ENCODE measurements around the gene KCNK6.
A peak's percentile ranks its signal among the peaks of the same experiment; 100 is the strongest.
"Not testable (repeated sequence)": the region's sequence is repeated elsewhere in the genome, so short reads cannot be mapped to it uniquely, and the experiment has no call there.

The KCNK6 gene

GRCh38 chr19:38362946-38363688 is 43.5 kb downstream of the KCNK6 start:
- DNase-seq = not testable (repeated sequence)

GRCh38 chr19:38367041-38367440 is 47.4 kb downstream of the KCNK6 start:
- DNase-seq = no peak

GRCh38 chr19:38369584-38369983 is 49.9 kb downstream of the KCNK6 start:
- DNase-seq = no peak

GRCh38 chr19:38370299-38370698 is 50.7 kb downstream of the KCNK6 start:
- DNase-seq = no peak

GRCh38 chr19:38371081-38371480 is 51.4 kb downstream of the KCNK6 start:
- no peak for DNase-seq

GRCh38 chr19:38373907-38374331 is 54.3 kb downstream of the KCNK6 start:
- no peak for DNase-seq

- DNase-seq = peak; percentile 98
These were observed 54.9 kb downstream of the KCNK6 start, which contains the start of gene PSMD8 for GRCh38 chr19:38374332-38375097. Gene PSMD8, plus strand, starts transcription at chr19:38374571. Its CDS starts 31 bp downstream, at chr19:38374602.

- DNase-seq = no peak
These were observed 55.5 kb downstream of the KCNK6 start for GRCh38 chr19:38375098-38375493.

- DNase-seq = no peak
These were observed 56.1 kb downstream of the KCNK6 start for GRCh38 chr19:38375748-38376147.

GRCh38 chr19:38376576-38376975 is 56.9 kb downstream of the KCNK6 start:
- no peak for DNase-seq

- DNase-seq = no peak
These were observed 57.4 kb downstream of the KCNK6 start for GRCh38 chr19:38377052-38377451.

GRCh38 chr19:38378866-38379265 is 59.2 kb downstream of the KCNK6 start:
- no peak for DNase-seq

GRCh38 chr19:38381138-38381537 is 61.5 kb downstream of the KCNK6 start:
- no peak for DNase-seq
